HEK293 (cell line): ENCODE data around the gene LRP1B.

Source experiments
- HOXC10 ChIP-seq: sonication (generic); formaldehyde crosslinking; IDR thresholded peaks from 2 replicates; pipeline ENCODE4 v1.8.1; 2023; ENCODE audit warnings: mild to moderate bottlenecking, missing genetic modification reagents
- PRDM10 ChIP-seq: fragments of 450-650 bp; formaldehyde crosslinking; IDR thresholded peaks from 2 replicates; pipeline ENCODE4 v1.5.1; 2016; ENCODE audit warnings: missing biosample characterization, missing genetic modification characterization
- YY1 ChIP-seq: fragments of 450-650 bp; formaldehyde crosslinking; IDR thresholded peaks from 2 replicates; pipeline ENCODE4 v1.5.1; 2018; ENCODE audit warnings: missing biosample characterization, missing genetic modification characterization
- ZBTB1 ChIP-seq: fragments of 450-650 bp; formaldehyde crosslinking; IDR thresholded peaks from 2 replicates; pipeline ENCODE4 v1.5.1; 2016; ENCODE audit warnings: missing biosample characterization, missing genetic modification characterization
- ZNF114 ChIP-seq: fragments of 450-650 bp; formaldehyde crosslinking; IDR thresholded peaks from 2 replicates; pipeline ENCODE4 v1.5.0; 2017; ENCODE audit warnings: missing biosample characterization, missing genetic modification characterization
- ZNF324 ChIP-seq: fragments of 450-650 bp; formaldehyde crosslinking; IDR thresholded peaks from 2 replicates; pipeline ENCODE4 v1.5.1; 2016; ENCODE audit warnings: missing biosample characterization, missing genetic modification characterization
- ZNF362 ChIP-seq: fragments of 450-650 bp; formaldehyde crosslinking; IDR thresholded peaks from 2 replicates; pipeline ENCODE4 v1.5.1; 2016; ENCODE audit warnings: missing biosample characterization, missing genetic modification characterization
- ZNF791 ChIP-seq: fragments of 450-650 bp; formaldehyde crosslinking; IDR thresholded peaks from 2 replicates; pipeline ENCODE4 v1.5.1; 2016; ENCODE audit warnings: missing biosample characterization, missing genetic modification characterization

GRCh38 chr2:140465301-140465700 is 1665.5 kb downstream of the LRP1B start:
- no peak for TF ChIP-seq ZNF324 (tag by site-specific recombination)
- no peak for TF ChIP-seq ZNF362 (tag by site-specific recombination)
- no peak for TF ChIP-seq PRDM10 (tag by site-specific recombination)
- no peak for TF ChIP-seq HOXC10
- TF ChIP-seq ZNF791 (tag by site-specific recombination): no peak
- TF ChIP-seq YY1 (tag by site-specific recombination): no peak
- TF ChIP-seq ZBTB1 (tag by site-specific recombination): no peak
- no peak for TF ChIP-seq ZNF114 (tag by site-specific recombination)
